GM18517 (cell line): ENCODE data around the gene MCL1.
A peak's percentile ranks its signal among the peaks of the same experiment; 100 is the strongest.
"Not testable (repeated sequence)": the region's sequence is repeated elsewhere in the genome, so short reads cannot be mapped to it uniquely, and the experiment has no call there.

Experiments used
- ATAC-seq: cut with Tn5 transposase; IDR thresholded peaks from one replicate; pipeline ENCODE4 v1.9.1; 2021; ENCODE audit warnings: mild to moderate bottlenecking, moderate library complexity; ENCODE audit not compliant: unreplicated experiment

The MCL1 gene

DNA sequence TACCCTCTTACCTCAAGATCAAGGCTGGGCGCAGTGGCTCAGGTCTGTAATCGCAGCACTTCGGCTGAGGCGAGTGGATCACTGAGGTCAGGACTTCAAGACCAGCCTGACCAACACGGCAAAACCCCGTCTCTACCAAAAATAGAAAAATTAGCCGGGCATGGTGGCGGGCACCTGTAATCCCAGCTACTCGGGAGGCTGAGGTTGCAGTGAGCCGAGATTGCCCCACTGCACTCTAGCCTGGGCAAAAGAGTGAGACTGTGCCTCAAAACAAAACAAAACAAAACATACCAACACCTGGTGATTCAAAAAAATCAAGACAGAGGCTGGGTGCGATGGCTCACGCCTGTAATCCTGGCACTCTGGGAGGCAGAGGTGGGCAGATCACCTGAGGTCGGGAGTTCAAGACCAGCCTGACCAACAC, 5.8 kb downstream of the MCL1 start:
- ATAC-seq, result not testable (repeated sequence)

DNA sequence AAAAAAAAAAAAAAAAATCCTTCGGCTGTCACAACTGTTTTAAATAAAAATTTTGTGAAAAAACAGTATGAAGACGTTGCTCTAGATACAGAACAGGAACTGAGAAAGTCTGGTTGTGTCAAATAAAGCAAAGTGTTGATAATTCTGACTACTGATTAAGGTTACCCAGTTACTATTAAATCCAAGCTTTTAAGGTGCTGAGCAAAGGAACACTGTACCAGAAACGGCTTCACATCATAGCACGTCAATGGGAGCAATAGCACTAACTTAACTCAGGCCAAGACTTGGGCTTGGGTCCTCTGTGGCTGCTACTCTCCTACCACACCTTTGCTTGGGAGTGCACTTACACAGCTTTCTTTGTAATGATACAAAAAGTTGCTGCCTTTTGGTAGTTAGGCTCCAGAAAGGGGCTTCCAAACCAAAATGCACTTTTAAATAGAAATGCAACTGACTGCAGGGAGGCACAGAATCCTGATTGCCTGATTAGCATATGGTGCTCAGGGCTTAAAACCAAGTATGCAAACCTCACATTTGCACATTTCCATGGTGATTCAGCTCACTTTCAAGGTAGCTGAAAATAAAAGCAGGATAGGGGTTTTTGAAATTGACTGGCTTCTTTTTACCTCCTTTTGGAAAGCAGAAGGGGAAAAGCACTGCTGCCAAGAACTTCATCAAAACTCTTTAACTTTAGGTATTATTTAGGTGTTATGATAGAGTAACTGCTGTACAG, 6.3 kb downstream of the MCL1 start:
- no peak for ATAC-seq

DNA sequence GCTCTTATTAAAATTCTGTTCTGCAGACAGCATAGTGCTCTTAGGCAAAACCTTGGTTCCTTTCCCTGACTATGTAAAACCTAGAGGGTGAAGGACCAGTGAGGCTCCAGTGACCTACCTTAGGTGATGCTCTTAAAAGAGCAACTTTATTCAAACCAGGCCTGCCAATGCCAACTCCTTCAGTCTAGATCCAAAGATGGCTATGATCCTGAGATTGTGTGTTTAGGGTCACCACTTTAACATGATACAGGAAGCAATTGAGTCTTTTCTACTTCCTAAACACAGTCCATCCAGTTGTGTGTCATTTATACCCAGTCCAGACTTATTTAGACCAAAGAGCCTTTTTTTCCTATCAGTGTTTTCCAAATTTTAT, 10.8 kb downstream of the MCL1 start:
- peak; percentile 10 for ATAC-seq

DNA sequence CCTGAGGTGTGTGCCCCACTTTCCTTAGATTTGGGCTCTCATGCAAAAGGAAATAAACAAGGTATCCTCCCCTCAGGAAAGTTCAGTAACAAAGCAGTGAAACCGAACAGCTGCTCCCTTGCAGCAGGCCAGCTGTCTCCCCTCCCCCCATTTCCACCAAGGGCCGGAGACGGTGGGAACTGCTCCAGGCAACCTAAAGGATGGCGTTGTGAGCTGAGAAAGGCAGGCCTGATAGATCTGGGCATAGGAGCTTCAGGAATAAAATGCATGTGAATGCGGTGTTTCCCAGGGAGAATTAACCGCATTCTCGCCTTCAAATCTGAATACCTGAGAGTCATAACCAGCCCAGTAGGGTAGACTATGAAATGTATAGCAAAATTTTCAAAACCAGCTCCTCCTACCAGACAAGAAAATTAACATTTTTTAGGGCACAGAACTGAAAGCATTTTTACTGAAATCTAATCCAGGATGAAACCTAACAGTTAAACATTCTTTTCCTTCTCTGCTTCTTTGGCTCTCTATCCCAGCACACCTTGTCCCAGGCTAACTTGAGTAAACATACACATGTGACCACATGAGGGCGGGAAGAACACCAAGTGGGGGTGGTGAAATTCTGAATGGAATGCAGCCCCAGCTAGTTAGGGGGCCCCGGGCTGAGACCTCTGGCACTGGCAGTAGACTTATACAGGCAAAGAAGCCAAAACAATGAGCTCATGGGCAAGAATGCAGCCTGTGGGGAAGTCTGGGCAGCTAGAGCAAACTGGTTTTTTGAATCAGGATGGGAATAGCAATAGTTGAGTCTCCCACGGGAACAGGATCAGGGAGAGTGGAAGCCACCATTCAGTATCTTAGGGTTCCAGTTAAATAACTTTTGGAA, 11.5 kb downstream of the MCL1 start:
- peak; percentile 17 for ATAC-seq

DNA sequence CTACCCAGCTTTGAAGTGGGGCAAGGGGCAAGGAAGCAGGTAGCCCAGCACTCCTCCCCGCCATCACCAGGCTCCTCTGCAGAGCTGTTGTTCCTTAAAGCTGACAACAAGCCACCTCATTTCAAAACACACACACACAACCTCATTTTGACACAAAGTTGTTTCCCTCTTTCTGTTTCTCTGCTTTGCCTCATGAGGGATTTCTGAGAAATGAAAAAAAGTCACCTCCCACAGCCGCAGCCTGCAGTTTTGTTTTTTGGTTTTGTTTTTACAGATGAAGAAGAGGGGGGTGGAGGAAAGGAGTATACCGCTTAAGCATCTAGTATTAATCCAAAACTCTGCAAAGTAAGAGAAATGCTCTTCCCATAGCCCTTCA, 12.1 kb downstream of the MCL1 start:
- peak; percentile 26 for ATAC-seq

DNA sequence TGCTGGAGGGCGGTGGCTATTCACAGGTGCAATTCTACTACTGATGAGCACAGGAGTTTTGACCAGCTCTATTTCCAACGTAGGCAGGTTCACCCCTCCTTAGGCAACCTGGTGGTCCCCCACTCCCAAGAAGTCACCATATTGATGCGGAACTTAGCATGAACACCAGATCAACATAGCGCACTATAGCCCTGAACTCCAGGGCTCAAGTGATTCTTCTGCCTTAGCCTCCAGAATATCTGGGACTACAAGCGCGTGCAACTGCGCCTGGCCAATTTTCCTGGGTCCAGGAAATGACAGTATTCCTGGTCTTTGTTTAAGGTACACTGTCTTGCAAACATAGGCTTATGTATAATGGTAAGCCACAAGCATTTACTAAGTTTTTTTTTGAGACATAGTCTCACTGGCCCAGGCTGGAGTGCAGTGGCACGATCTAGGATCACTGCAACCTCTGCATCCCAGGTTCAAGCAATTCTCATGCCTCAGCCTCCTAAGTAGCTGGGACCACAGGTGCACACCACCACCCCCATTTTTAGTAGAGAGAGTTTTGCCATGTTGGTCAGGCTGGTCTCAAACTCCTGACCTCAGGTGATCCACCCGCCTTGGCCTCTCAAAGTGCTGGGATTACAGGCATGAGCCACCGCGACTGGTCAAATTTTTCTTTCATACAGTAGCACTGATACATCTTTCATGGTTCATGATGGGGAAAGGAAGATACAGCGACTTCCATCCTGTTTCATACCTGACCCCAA, 12.6 kb downstream of the MCL1 start:
- no peak for ATAC-seq

DNA sequence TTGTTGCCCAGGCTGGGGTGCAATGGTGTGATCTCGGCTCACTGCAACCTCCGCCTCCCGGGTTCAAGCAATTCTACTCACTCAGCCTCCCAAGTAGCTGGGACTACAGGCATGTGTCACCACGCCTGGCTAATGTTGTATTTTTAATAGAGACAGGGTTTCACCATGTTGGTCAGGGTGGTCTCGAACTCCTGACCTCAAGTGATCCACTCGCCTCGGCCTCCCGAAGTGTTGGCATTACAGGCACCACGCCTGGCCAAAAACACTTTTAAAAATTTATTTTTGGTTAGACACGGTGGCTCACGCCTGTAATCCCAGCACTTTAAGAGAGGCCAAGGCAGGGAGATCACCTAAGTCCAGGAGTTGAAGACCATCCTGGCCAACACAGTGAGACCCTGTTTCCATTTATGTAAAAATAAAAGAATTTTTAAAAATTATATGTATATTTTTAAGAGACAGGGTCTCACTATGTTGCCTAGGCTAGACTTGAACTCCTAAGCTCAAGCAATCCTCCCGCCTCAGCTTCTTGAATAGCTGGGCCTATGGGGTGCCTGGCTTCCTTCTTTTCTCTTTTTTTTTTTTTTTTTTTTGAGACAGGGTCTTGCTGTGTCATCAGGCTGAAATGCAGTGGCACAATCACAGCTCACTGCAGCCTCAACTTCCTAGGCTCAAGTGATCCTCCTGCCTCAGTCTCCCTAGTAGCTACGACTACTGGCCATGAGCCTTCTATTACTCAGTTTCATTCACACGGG, 14.0 kb downstream of the MCL1 start:
- ATAC-seq, result not testable (repeated sequence)

DNA sequence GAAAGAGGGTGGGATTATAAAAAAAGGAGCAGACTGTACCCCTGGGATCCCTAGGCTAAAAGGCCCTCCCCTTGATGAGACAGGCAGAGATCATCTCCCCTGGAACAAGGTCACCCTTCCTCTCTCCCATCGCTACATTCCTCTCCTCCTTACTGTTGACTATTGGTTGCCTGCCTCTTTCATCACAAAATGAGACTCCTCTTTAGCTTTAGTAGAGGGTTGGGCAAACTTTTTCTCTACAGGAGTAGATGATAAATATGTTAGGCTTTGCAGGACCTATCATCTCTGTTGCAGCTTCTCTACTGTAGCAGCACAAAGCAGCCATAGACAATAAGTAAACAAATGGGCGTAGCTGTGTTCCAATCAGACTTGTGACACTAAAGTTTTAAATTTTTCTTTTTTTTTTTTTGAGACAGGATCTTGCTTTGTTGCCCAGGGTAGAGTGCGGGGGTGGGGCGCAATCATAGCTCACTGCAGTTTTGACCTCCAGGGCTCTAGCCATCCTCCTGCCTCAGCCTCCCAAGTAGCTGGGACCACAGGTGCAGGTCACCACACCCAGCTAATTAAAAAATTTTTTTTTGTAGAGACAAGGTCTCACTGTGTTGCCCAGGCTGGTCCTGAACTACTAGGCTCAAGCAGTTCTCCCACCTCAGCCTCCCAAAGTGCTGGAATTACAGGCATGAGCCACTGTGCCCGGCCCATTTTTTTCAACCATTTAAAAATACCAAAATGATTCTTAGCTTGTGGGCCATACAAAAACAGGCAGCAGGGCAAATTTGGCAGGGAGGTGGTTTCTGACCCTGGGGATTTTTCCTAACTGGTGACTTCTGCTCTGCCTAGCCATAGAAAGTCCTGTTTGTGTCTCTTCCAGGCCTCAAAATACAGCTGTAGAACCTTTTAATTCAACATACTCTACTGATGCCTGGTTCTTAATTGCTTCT, 15.1 kb downstream of the MCL1 start:
- ATAC-seq, result no peak

DNA sequence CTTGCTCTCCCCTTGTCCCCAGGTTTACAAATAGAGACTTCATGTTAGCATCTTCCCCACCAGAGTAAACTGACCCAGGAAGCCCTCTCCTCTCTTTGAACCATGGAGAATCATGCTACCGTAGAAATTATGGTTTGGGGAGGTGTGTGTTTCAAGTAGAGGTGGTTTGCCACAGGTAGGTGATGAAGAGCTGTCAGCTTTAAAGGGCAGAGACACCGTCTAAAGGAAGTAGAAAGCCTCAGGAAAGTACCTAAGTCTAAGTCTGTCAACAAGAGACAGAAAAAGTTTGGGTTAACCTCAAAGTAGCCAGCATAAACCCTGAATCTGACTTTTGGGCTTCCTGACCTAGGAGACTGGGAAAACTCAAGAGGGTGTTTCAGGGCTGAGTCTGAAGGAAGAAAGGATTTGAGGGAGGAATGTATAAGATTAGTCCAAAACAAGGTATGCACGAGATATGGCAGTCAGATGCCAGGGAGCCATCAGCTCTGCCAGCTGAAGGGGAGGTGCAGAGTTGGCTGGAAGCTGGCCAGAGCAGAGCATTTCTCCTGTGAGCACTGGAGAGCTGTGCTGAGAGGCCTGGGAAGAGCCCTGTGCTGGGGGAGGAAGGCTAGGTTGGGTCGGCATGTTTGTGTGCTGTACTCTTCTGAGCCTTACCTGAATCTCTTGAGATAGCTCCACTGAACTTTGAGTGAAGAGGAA, 15.9 kb downstream of the MCL1 start:
- peak; percentile 26 for ATAC-seq

DNA sequence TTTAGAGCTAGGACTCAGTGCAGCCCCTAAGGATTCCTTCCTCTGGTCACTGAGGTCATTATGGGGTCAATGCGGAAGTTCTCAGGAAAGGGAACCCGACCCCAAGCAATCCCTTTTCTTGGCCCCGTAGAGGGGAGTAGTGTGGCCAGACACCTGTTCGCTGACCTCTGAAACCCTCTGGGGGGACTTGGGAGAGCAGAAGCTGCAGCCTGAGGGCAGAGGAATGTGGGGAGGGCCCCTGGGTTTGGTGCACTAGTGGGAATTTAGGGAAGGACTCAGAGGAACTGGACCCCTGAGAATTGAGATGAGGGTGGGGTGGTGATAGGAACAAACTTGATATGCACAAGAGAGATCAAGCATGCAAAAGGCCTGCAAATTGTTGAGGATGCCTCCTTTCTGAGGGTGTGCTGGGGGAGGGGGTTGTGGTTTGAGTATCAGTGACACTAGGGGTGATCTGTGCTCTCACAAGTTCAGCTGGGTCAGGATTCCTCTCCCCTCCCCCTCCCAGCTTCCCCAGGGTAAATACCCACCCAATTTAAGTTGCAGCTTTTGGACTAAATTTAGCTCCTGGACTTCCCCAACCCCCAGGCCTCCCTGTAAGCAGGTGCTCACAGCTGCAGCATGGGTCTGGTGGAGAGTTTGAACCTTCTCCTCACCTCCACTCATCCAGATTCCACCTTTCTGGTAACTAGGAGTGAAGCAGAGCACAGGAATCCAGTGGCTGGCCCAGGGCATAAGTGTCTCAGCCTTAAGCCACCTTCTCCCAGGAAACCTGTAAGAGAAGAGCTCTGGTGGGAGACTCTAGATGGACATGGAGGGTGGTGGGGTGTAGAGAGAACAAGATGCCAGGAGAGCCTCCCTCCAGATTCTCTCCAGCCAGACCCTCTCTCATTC, 16.7 kb downstream of the MCL1 start:
- peak; percentile 42 for ATAC-seq

DNA sequence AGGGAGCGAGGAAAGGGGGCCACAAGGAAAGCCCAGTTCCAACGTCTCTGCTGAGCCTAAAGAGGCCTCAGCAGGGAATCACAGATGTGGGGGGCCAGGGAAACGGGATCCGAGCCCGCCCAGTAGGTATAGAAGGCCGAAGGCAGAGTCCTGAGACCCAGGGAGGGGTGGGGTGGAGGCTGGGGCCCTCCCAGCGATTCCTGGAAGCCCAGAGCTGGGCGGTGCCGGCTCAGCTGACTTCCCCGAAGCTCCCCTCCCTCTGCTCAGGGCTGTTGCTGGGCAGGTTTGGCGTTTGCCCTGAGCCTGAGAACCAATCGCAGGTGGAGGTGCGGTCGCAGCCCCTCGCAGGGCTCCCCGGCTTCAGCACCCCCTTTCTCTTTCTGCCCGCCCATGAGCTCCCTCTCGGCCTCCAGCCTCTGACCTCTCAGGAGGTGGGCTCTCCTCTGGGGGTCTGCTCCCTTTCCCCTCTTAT, 17.4 kb downstream of the MCL1 start:
- peak; percentile 20 for ATAC-seq

DNA sequence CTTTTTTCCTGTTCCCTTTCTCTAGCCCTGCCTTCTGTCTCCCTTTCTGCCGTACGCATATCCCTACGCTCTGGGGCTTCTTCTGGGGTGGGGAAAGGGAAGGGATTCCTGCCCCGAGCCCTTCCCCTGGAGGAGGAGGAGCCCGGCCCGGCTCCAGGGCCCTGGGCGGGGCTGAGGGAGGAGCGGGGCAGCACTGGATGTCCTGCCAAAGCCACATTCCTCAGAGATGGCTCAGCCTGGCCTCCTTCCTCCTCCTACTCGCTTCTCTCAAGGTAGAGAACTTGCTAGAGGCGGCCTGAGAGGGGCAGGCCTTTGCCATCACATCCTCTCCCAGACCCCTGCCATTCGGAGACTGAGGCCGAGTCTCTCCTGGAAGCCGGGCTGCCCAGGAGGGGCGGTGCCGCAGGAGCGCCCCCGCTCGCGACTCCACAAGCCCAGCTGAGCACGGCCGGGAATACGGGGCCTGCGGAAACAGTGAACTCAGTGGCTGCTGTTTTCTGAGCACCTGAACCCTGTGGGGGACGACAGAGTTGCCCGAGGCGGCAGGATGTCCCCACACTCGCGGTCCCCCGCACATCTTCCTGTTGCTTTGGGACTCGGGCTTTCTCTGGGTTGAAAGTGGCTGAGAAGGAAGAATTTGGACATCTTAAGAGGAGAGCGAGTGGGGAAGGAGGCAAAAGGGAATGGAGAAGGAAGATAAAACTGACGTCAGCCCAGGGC, 18.0 kb downstream of the MCL1 start:
- ATAC-seq, result no peak

DNA sequence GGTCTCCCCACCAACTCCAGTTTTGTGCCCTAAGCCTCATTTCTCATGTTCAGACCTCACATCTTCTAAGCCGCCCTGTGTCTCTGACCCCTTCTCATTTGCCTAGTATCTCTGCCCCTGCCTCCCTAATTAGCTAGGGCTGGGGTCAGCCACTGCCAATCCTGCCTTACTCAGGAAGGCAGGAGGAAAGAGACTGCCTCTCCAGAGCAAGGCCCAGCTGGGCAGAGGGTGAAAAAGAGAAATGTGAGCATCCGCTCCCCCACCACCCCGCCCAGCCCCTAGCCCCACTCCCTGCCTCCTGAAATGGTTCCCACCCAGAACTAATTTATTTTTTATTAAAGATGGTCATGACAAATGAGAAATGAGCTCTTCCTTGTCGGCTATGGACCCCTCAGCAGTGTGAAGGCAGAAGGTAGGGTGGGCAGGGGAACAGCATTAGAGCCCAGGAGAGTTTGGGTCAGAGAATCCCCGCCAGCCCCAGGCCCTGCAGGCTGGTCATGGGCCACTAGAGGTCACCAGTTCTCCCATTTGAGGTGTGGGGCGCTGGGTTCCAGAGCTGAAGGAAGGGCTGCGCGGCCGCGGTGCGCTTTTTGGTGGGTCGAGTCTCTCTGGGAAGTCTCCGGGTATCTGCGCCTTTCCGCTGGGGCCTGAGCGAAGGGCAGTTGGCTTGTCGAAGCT, 18.7 kb downstream of the MCL1 start:
- no peak for ATAC-seq

DNA sequence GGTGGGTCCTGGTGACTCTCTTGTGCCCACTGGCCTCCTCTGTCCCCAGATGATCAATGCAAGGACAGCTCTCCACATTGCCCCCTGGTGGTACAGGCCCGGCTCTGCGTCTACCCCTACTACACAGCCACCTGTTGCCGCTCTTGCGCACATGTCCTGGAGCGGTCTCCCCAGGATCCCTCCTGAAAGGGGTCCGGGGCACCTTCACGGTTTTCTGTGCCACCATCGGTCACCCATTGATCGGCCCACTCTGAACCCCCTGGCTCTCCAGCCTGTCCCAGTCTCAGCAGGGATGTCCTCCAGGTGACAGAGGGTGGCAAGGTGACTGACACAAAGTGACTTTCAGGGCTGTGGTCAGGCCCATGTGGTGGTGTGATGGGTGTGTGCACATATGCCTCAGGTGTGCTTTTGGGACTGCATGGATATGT, 19.4 kb downstream of the MCL1 start:
- ATAC-seq, result no peak

DNA sequence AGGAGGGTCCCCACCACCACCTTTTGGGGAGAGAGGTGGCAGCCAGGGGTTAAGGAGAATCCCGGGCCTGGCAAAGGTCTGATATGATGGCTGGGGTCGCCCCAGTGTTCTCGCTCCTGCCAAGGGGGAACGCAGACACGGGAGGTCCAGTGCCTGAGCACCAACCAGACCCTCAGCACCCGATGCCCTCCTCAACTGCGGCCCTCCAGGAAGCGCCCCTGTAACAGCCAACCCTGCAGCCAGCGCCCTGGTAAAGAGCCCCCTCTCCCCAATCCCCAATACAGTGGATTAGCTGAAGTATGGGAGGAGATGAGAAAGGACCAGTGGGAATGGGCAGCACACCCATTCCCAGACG, 19.8 kb downstream of the MCL1 start:
- ATAC-seq, result no peak

DNA sequence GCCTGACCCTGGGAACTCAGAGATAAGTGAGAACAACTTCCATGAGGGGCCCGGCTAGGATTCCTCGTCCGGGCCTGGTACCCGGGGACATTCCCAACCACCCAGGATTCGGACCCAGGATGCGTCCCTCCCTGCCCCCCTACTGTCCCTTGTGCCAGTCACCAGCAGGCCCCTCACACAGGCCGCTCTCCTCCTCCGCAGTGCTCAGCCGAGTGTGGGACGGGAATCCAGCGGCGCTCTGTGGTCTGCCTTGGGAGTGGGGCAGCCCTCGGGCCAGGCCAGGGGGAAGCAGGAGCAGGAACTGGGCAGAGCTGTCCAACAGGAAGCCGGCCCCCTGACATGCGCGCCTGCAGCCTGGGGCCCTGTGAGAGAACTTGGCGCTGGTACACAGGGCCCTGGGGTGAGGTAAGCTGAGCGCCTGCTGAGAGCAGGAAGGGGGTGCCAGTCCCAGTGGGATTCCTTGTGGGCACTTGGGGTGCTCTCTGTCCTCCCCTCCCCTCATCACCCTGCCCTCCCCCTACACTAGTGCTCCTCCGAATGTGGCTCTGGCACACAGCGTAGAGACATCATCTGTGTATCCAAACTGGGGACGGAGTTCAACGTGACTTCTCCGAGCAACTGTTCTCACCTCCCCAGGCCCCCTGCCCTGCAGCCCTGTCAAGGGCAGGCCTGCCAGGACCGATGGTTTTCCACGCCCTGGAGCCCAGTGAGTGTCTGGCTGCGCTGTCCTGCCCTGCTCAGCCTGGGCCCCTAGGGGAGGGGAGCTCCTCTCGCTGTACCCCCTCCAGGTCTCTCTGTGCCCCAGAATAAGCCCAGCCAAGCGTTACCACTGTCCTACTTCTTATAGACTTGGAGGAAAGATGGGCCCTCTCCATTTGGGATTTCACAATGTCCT, 20.4 kb downstream of the MCL1 start:
- no peak for ATAC-seq
